ENCODE data around the gene MYO1B. TPM values are rescaled to one million over a fixed set of nuclear protein-coding genes. Genes with fewer than 3 reads are reported as not detected.

Gene MYO1B
- total RNA-seq, 1 experiment from 2014 or later, result 241 TPM

- DNase-seq (ENCODE audit: unreplicated experiment), result peak; percentile 34
- POLR2A ChIA-PET, result interaction anchor here (0.7 to 1.1 kb wide), 3 partner anchors 10 to 24 kb away, joined by 3 to 7 read pairs (median 3); no protein-coding TSS in a partner anchor
- no peak for TF ChIP-seq CTCF (IDR thresholded peaks at IDR 0.05; ENCODE audit: unreplicated experiment)
- Mint-ChIP-seq H3K27me3 (ENCODE audit: insufficient read depth, unreplicated experiment) (no peaks in the 10 kb centered on the region), H3K36me3 (ENCODE audit: insufficient read depth, unreplicated experiment) (peaks cover 69% of the 10 kb centered on the region), H3K27ac (ENCODE audit: low read depth, unreplicated experiment) (peak overlapping the region; percentile 57), H3K4me1 (ENCODE audit: insufficient read depth, unreplicated experiment) (peaks cover 13% of the 10 kb centered on the region), H3K9me3 (ENCODE audit: unreplicated experiment) (no peaks in the 10 kb centered on the region), H3K4me3 (ENCODE audit: unreplicated experiment) (no peak overlapping the region)
- CTCF ChIA-PET, result no interaction called here
- intact Hi-C loops (cut with micrococcal nuclease), result no loop called here
- BruUV-seq (replicated peaks), result no TSS peak
Observed at GRCh38 chr2:191386938-191387536, 141.8 kb downstream of the MYO1B start.

- no peak overlapping the region for H3K4me3 Mint-ChIP-seq (ENCODE audit: unreplicated experiment)
- H3K27me3 Mint-ChIP-seq (ENCODE audit: insufficient read depth, unreplicated experiment), result no peaks in the 10 kb centered on the region
- H3K4me1 Mint-ChIP-seq (ENCODE audit: insufficient read depth, unreplicated experiment), result peaks cover 6% of the 10 kb centered on the region
- no peak for TF ChIP-seq CTCF (IDR thresholded peaks at IDR 0.05; ENCODE audit: unreplicated experiment)
- peaks cover 74% of the 10 kb centered on the region for H3K36me3 Mint-ChIP-seq (ENCODE audit: insufficient read depth, unreplicated experiment)
- no peak for DNase-seq (ENCODE audit: unreplicated experiment)
- POLR2A ChIA-PET, result interaction anchor here (0.8 kb wide), 1 partner anchor 10 kb away, joined by 3 read pairs; no protein-coding TSS in a partner anchor
- CTCF ChIA-PET, result interaction anchor here (0.6 to 1.1 kb wide), 5 partner anchors 24 to 338 kb away, joined by 3 to 5 read pairs (median 3); no protein-coding TSS in a partner anchor
- BruUV-seq (replicated peaks), result no TSS peak
- no peaks in the 10 kb centered on the region for H3K9me3 Mint-ChIP-seq (ENCODE audit: unreplicated experiment)
- H3K27ac Mint-ChIP-seq (ENCODE audit: low read depth, unreplicated experiment), result no peak overlapping the region
- intact Hi-C loops (cut with micrococcal nuclease), result no loop called here
Observed at GRCh38 chr2:191389288-191389687, 144.1 kb downstream of the MYO1B start.

- peaks cover 6% of the 10 kb centered on the region for H3K4me1 Mint-ChIP-seq (ENCODE audit: insufficient read depth, unreplicated experiment)
Observed at GRCh38 chr2:191391171-191391570, 146.0 kb downstream of the MYO1B start.

GRCh38 chr2:191394043-191394442 lies 148.8 kb downstream of the MYO1B start:
- no peaks in the 10 kb centered on the region for H3K9me3 Mint-ChIP-seq (ENCODE audit: unreplicated experiment)
- no peak overlapping the region for H3K27ac Mint-ChIP-seq (ENCODE audit: low read depth, unreplicated experiment)
- no peak for DNase-seq (ENCODE audit: unreplicated experiment)
- POLR2A ChIA-PET, result interaction anchor here (0.7 to 1.2 kb wide), 2 partner anchors 12 to 147 kb away, joined by 4 read pairs; no protein-coding TSS in a partner anchor
- H3K36me3 Mint-ChIP-seq (ENCODE audit: insufficient read depth, unreplicated experiment), result peaks cover 68% of the 10 kb centered on the region
- no peak for TF ChIP-seq CTCF (IDR thresholded peaks at IDR 0.05; ENCODE audit: unreplicated experiment)
- intact Hi-C loops (cut with micrococcal nuclease), result no loop called here
- H3K27me3 Mint-ChIP-seq (ENCODE audit: insufficient read depth, unreplicated experiment), result no peaks in the 10 kb centered on the region
- BruUV-seq (replicated peaks), result no TSS peak
- no peak overlapping the region for H3K4me3 Mint-ChIP-seq (ENCODE audit: unreplicated experiment)
- CTCF ChIA-PET, result no interaction called here
- no peaks in the 10 kb centered on the region for H3K4me1 Mint-ChIP-seq (ENCODE audit: insufficient read depth, unreplicated experiment)

More at GRCh38 chr2:191391171-191391570, 146.0 kb downstream of the MYO1B start:
- no peaks in the 10 kb centered on the region for H3K27me3 Mint-ChIP-seq (ENCODE audit: insufficient read depth, unreplicated experiment)
- H3K4me3 Mint-ChIP-seq (ENCODE audit: unreplicated experiment), result no peak overlapping the region
- intact Hi-C loops (cut with micrococcal nuclease), result no loop called here
- TF ChIP-seq CTCF (IDR thresholded peaks at IDR 0.05; ENCODE audit: unreplicated experiment), result no peak
- no peaks in the 10 kb centered on the region for H3K9me3 Mint-ChIP-seq (ENCODE audit: unreplicated experiment)
- no peak for DNase-seq (ENCODE audit: unreplicated experiment)
- peaks cover 82% of the 10 kb centered on the region for H3K36me3 Mint-ChIP-seq (ENCODE audit: insufficient read depth, unreplicated experiment)
- CTCF ChIA-PET, result interaction anchor here (0.7 to 0.9 kb wide), 2 partner anchors 15 to 241 kb away, joined by 3 to 4 read pairs; no protein-coding TSS in a partner anchor
- no peak overlapping the region for H3K27ac Mint-ChIP-seq (ENCODE audit: low read depth, unreplicated experiment)
- POLR2A ChIA-PET, result no interaction called here
- BruUV-seq (replicated peaks), result no TSS peak

Measured in MCF 10A (cell line).